Common myeloid progenitor, CD34-positive (primary cell): ENCODE data around the gene ITPK1. TPM values are rescaled to one million over a fixed set of nuclear protein-coding genes. Genes with fewer than 3 reads are reported as not detected.
"Not testable (repeated sequence)": the region's sequence is repeated elsewhere in the genome, so short reads cannot be mapped to it uniquely, and the experiment has no call there.

Source experiments
- CTCF ChIA-PET: fragments of 350-600 bp; sonication (Branson Sonifier 250); formaldehyde crosslinking; loops from one replicate; lab custom pipeline; 2021; ENCODE audit warnings: antibody characterized with exemption; lab: Charles Lee
- POLR2A ChIA-PET: fragments of 350-600 bp; sonication (Branson Sonifier 250); formaldehyde crosslinking; loops from one replicate; lab custom pipeline; 2021; ENCODE audit warnings: antibody characterized with exemption; lab: Charles Lee
- DNase-seq, 3 donors: peaks; one replicate each; pipeline versions ENCODE4 v3.0.0 to v3.0.0-alpha.2; 2013
- H3K27ac ChIP-seq, 2 experiments: 1 replicate in 1 of 2; 2 replicates in 1 of 2; pipeline ENCODE4 v1.7.0; 2013; ENCODE audit warnings: inconsistent platforms in 2 of 2, low read length in 2 of 2, mild to moderate bottlenecking in 2 of 2, low read depth in 1 of 2, moderate library complexity in 1 of 2; ENCODE audit not compliant: severe bottlenecking in 2 of 2, insufficient read depth in 1 of 2, poor library complexity in 1 of 2
- H3K27me3 ChIP-seq, 5 experiments: replicated peaks in 2 of 5; 1 replicate in 3 of 5; 2 replicates in 2 of 5; pipeline versions ENCODE4 v1.6.1 to v1.7.0; 2013; ENCODE audit warnings: low read length in 4 of 5, mild to moderate bottlenecking in 2 of 5, moderate library complexity in 2 of 5, inconsistent platforms in 1 of 5; ENCODE audit not compliant: insufficient read depth in 5 of 5, control insufficient read depth in 4 of 5
- H3K36me3 ChIP-seq, 4 experiments: 1 replicate in 2 of 4; 2 replicates in 2 of 4; pipeline versions ENCODE4 v1.6.1 to v1.7.0; 2013; ENCODE audit warnings: low read length in 3 of 4, control low read depth in 1 of 4, mild to moderate bottlenecking in 1 of 4; ENCODE audit not compliant: control insufficient read depth in 4 of 4, insufficient read depth in 4 of 4
- H3K4me1 ChIP-seq, 4 experiments: 1 replicate in 3 of 4; 2 replicates in 1 of 4; pipeline versions ENCODE4 v1.6.1 to v1.7.1; 2013; ENCODE audit warnings: low read length in 3 of 4, mild to moderate bottlenecking in 3 of 4, control low read depth in 1 of 4, inconsistent platforms in 1 of 4, moderate library complexity in 1 of 4; ENCODE audit not compliant: control insufficient read depth in 4 of 4, insufficient read depth in 4 of 4; ENCODE audit errors: control extremely low read depth in 1 of 4
- H3K4me3 ChIP-seq, 7 experiments: 1 replicate in 4 of 7; 2 replicates in 3 of 7; pipeline versions ENCODE4 v1.5.1 to v1.7.0; 2013; ENCODE audit warnings: mild to moderate bottlenecking in 7 of 7, low read length in 6 of 7, moderate library complexity in 6 of 7, inconsistent platforms in 2 of 7, low read depth in 2 of 7, control low read depth in 1 of 7; ENCODE audit not compliant: insufficient read depth in 4 of 7, control insufficient read depth in 1 of 7; ENCODE audit errors: extremely low read depth in 1 of 7
- H3K9me3 ChIP-seq, 5 experiments: 1 replicate in 4 of 5; 2 replicates in 1 of 5; pipeline versions ENCODE4 v1.6.1 to v1.7.1; 2013; ENCODE audit warnings: low read length in 4 of 5, mild to moderate bottlenecking in 2 of 5, inconsistent platforms in 1 of 5, low read depth in 1 of 5, moderate library complexity in 1 of 5; ENCODE audit not compliant: control insufficient read depth in 4 of 5, insufficient read depth in 2 of 5; ENCODE audit errors: control extremely low read depth in 1 of 5
- WGBS: methylation state at CpG from one replicate; pipeline ENCODE4 v1.1.5; 2013; ENCODE audit not compliant: insufficient coverage; 5-methylcytosine and 5-hydroxymethylcytosine counted together
- polyA plus RNA-seq: library from polyadenylated mRNA; unstranded; fragments of 120-200 nt; gene quantifications from one replicate; pipeline ENCODE4 v1.2.1, GENCODE V29; 2013

ITPK1 gene
- 36.0 TPM for polyA plus RNA-seq

DNA sequence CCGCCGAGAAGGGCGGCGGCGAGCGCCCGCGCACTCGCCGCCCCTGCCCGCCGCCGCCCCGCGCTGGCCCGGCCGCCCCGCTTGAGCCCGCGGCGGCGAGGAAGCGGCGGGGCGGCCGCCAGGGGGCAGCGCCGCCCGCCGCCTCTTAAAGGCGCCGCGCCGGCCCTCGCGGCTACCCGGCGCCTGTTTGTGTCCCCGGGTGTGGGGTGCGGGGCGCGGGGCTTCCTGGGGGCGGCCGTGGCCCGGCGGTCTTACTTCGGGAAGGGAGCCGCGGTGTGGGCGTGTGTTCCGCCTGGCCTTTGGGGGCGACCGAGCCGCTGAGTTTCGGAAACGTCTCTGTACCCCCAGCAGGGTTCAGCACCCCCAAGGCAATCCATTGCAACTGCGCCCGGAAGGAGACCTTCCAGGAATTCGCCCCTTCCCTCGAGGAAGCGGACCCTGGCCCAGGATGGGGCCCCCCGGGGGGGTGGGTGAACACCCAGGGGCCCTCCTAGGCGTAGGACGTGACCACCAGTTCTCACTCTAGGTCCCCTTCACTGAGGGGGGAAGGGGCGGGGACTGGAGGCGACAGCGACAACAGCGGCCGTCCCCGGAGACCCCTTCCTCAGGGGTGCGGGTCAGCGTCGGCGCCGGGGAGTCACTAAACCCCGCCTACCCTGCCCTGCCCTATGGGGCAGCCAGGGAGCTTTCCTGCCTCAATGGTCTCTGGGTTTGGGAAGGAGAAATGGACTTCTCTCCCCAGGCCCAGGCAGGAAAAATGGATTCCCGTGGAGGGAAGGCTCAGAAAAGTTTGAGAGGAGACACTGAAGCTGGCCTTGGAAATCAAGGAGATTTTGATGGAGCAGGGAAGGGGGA lies at the start of gene ITPK1:
TSS of gene ITPK1 (minus strand) at position 105 of the 855 bp plus-strand sequence. CDS start 762 bp downstream, outside the sequence.
- Histone ChIP-seq H3K36me3 (no peaks in the 10 kb centered on the region), H3K27ac (peak within 1 kb of the TSS; percentile 64 to 86), H3K9me3 (no peaks in the 10 kb centered on the region), H3K4me3 (peak within 1 kb of the TSS; percentile 77 to 91 (median 84)), H3K27me3 (no peaks in the 10 kb centered on the region), H3K4me1 (peaks cover 9 to 46% (median 41%) of the 10 kb centered on the region in 4 experiments)
- peak; percentile 59 to 74 (median 68) for DNase-seq
- POLR2A ChIA-PET = no interaction called here
- whole genome bisulfite sequencing = 0% methylated on average over 68 of the region's 77 CpGs
- CTCF ChIA-PET = interaction anchor here (0.8 to 11.2 kb wide), 6 partner anchors 9 to 153 kb away, joined by 3 to 225 read pairs (median 9); no protein-coding TSS in a partner anchor

DNA sequence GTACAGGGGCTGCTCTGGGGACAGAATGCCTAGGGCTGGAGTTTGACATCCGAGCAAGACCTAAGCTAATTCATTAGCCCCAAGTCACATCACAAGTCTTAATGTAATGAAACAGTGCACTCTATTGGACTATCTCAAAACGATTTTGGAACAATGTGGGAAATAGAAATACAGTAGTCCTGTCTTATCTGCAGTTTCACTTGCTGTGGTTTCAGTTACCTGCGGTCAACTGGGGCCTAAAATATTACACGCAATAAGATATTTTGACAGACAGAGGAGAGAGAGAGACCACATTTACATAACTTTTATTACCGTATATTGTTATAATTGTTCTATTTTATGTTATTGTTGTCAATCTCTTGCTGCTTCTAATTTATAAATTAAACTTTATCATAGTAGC lies 47.8 kb upstream of the ITPK1 start:
- Histone ChIP-seq H3K27ac (no peak overlapping the region), H3K4me1 (peaks cover 0 to under 1% (median 0%) of the 10 kb centered on the region in 4 experiments), H3K36me3 (no peaks in the 10 kb centered on the region), H3K4me3 (no peak overlapping the region), H3K27me3 (no peaks in the 10 kb centered on the region), H3K9me3 (no peaks in the 10 kb centered on the region)
- no CpG with 5 or more reads among the region's 5 CpGs for WGBS
- POLR2A ChIA-PET = no interaction called here
- CTCF ChIA-PET = interaction anchor here (1.4 to 1.6 kb wide), 2 partner anchors 15 to 50 kb away, joined by 5 to 7 read pairs; no protein-coding TSS in a partner anchor
- no peak for DNase-seq

DNA sequence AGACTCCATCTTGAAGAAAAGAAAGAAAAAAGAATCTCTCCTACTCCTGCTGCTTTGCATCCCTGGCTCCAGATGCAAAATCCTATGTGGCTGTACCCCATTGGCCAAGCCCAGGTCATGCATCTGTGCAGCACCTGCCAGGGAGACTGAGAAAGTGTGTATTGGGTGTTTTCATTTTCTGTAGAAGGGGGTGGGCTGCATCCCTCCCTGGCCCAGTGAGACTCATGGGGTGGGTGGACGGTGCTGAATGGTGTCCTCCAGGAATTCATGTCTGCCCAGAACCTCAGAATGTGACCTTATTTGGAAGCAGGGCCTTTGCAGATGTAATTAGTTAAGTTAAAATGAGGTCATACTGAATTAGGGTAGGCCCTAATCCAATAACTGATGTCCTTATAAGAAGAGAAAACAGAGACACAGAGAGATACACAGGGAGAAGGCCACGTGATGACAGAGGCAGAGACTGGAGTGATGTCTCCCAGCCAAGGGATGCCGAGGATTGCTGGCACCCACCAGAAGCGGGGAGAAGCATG lies 45.8 kb upstream of the ITPK1 start:
- Histone ChIP-seq H3K4me1 (no peaks in the 10 kb centered on the region), H3K27me3 (no peaks in the 10 kb centered on the region), H3K36me3 (no peaks in the 10 kb centered on the region), H3K27ac (no peak overlapping the region), H3K9me3 (no peaks in the 10 kb centered on the region), H3K4me3 (no peak overlapping the region)
- 100% methylated on average over 3 of the region's 4 CpGs for WGBS
- POLR2A ChIA-PET = no interaction called here
- DNase-seq = no peak
- CTCF ChIA-PET = interaction anchor here (1.1 to 1.7 kb wide), 3 partner anchors 11 to 48 kb away, joined by 3 to 4 read pairs (median 4); no protein-coding TSS in a partner anchor

DNA sequence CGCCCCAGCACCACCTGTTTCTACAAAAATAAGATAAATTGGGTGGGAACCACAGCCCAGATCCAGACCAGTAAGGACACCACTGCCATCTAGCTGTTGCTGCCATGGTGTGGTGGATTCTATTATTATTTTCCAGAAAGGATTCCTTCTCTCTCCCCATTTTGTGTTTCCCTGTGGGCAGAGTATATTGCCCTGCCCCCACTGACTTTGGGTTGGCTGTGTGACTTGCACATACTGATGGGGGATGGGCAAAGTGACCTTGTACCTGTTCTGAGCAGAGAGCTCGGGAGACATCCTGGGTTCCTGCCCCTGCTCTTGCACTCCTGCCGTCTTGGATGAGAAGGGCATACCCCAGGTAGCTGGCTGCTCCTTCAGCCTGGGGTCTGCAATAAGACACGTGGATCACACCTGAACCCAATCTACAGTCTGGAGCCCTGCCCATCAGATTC lies 44.7 kb upstream of the ITPK1 start:
- Histone ChIP-seq H3K4me1 (no peaks in the 10 kb centered on the region), H3K4me3 (no peak overlapping the region), H3K27me3 (no peaks in the 10 kb centered on the region), H3K9me3 (no peaks in the 10 kb centered on the region), H3K27ac (no peak overlapping the region), H3K36me3 (no peaks in the 10 kb centered on the region)
- ChIA-PET POLR2A (interaction anchor here (0.6 kb wide), 1 partner anchor 15 kb away, joined by 3 read pairs; no protein-coding TSS in a partner anchor), CTCF (interaction anchor here (0.8 to 1.7 kb wide), 6 partner anchors 12 to 178 kb away, joined by 3 to 5 read pairs (median 4); no protein-coding TSS in a partner anchor)
- DNase-seq = peak; percentile 18 to 62 (median 57)
- 100% methylated on average over 1 of the region's 4 CpGs for WGBS

DNA sequence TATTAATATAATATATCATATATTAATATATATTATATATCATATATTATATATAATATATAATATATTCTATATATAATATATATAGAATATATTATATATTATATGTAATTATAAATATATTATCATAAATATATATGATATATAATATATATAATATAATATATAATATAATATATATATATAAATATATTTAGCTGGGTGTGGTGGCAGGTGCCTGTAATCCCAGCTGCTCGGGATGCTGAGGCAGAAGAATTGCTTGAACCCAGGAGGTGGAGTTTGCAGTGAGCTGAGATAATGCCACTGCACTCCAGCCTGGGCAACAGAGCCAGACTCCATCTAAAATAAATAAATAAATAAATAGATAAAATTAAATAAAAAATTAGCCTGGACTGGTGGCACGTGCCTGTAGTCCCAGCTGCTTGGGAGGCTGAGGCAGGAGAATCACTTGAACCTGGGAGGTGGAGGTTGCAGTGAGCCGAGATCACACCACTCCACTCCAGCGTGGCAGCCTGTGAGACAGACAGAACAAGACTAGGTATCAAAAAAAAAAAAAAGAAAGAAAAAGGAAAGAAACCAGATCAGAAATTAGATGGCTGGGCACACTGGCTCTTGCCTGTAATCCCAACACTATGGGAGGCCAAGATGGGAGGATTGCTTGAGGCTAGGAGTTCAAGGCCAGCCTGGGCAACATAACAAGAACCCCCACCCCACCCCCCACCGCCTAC lies 44.1 kb upstream of the ITPK1 start:
- H3K9me3 ChIP-seq, H3K4me3 ChIP-seq, H3K27ac ChIP-seq, DNase-seq, H3K36me3 ChIP-seq, H3K27me3 ChIP-seq, H3K4me1 ChIP-seq: not testable (repeated sequence)
- ChIA-PET CTCF (interaction anchor here (1.0 to 1.7 kb wide), 4 partner anchors 13 to 128 kb away, joined by 3 to 5 read pairs (median 4); no protein-coding TSS in a partner anchor), POLR2A (interaction anchor here (0.6 kb wide), 1 partner anchor 16 kb away, joined by 3 read pairs; no protein-coding TSS in a partner anchor)
- 100% methylated on average over 1 of the region's 5 CpGs for WGBS

DNA sequence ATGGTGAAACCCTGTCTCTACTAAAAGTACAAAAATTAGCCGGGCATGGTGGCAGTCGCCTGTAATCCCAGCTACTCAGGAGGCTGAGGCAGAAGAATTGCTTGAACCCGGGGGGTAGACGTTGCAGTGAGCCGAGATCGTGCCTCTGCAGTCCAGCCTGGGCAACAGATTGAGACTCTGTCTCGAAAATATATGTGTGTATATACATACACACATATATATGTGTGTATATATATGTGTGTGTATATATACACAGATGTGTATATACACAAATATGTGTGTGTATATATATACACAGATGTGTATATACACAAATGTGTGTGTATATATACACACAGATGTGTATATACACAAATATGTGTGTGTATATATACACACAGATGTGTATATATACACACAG lies 42.6 kb upstream of the ITPK1 start:
- CTCF ChIA-PET, H3K9me3 ChIP-seq, H3K27me3 ChIP-seq, H3K4me1 ChIP-seq, H3K36me3 ChIP-seq, H3K27ac ChIP-seq, POLR2A ChIA-PET, H3K4me3 ChIP-seq: not testable (repeated sequence)
- WGBS = 100% methylated on average over 2 of the region's 7 CpGs
- DNase-seq = peak in 2 of 3 donors; percentile 27 to 52
